ENCODE results near the gene EIF4E2.
A peak's percentile ranks its signal among the peaks of the same experiment; 100 is the strongest.

GRCh38 chr2:232521959-232522622, 28.4 kb upstream of the EIF4E2 start:
- TF ChIP-seq POLR2AphosphoS5 (IDR thresholded peaks at IDR 0.05) (no peak), POLR2A (IDR thresholded peaks at IDR 0.05) (no peak), CTCF (IDR thresholded peaks at IDR 0.05) (peak in 5 of 7 experiments; percentile 15 to 94 (median 86))

All from stomach (tissue), 4 donors.